Stimulated activated CD4-positive, alpha-beta T cell treated with anti-CD3 and anti-CD28 coated beads, Interleukin-15, amount 100 ng/mL, for 48 hours (primary cell): Measurements from ENCODE around the gene CHGA.

Source experiments
- DNase-seq, 2 donors: peaks; one replicate each; pipeline ENCODE4 v3.0.0-alpha.2; 2020; ENCODE audit warnings: low read depth in 2 of 2

The CHGA gene

DNA sequence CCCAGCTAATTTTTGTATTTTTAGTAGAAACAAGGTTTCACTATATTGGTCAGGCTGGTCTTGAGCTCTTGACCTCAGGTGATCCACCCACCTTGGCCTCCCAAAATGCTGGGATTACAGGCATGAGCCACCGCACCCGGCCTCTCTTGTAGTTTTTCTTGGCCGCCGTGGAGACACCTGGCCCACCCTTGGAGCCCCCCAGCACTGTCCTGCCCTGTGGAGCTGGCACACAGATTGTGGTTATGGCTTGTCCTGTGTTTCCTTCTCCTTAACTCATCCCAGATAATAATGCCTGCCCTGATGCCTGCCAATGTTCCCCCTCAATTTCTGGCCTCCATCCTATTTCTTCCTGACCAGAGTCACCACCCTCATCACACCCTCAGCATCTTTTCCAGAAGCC lies 57.9 kb downstream of the CHGA start:
- no peak for DNase-seq

DNA sequence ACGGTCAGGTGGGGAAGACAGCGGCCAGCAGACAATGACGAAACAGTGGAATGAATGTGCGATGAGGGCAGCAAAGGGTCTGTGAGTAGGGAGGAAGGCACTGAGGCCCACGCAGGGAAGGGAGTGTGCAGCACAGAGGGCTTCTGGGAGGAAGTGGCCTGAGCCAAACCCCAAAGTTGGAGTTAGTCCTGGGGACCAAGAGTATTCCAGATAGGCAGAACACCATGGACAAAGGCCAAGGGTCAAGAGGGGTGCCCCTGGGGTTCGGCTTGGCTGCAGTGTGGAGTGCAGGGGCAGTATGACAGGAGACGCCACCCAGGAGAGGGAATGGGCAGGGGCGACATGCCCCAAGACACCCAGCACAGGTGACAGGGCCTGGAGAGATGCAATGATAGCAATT lies 58.8 kb downstream of the CHGA start:
- no peak for DNase-seq

DNA sequence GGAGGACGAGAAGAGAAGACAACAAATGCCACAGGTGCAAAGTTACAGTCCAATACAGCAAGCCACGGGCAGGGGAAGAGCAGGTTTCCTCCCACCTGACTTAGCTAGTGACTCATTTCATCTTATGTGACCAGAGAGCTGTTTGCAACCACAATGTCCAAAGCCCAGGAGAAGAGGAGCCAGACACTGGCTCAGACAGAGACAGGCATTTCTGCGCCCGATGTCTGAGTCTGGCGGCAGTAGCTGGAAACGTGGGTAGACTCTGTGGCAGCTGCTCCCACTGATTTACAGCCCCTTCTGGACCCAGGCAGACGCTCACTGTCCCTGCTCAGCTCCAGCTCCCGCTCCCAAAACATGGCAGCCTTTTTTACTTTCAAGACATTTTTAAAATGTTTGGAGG lies 60.0 kb downstream of the CHGA start:
- DNase-seq: no peak

DNA sequence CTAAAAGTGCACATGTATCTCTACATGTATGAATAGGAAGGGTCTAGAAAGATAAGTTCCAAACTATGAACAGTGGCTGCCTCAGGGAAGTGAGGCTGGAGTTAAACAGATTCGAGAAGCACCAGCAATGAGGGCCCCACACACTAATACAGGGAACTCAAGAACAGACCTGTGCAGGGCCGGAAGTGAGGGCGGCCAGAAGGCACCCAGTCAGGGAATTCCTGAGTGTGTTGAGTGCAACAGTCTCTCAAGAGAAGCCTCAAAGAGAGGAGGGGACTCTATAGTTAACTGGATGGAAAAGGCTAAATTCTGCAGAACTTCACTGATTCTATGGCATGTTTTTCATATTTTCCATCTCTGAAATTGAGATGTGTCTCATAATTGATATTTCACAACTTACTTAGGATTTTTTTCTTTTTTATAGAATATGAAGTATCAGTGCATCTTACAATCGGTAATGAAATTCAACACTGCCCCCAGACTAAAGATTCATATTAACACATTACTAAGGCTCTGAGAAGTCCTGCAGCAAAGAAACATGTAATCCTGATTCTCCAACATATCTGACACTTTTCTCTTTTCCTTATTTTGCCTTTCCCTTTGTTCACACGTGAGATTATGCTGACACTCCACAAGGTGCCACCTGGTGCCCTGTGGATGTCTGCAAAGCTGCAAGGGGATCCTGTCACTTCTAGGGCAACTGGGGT lies 61.3 kb downstream of the CHGA start:
- no peak for DNase-seq
